Measurements from ENCODE around the gene CLN3. TPM values are rescaled to one million over a fixed set of nuclear protein-coding genes. Genes with fewer than 3 reads are reported as not detected.

Gene CLN3
- total RNA-seq, 4 donors from 2014 or later, result 13.8 to 23.7 (median 18.3) TPM

- H3K27ac ChIP-seq, result no peak overlapping the region
Measured at GRCh38 chr16:28524681-28525171, 32.9 kb upstream of the CLN3 start.

GRCh38 chr16:28522792-28523191 is 30.9 kb upstream of the CLN3 start:
- TF ChIP-seq POLR2A (IDR thresholded peaks at IDR 0.05) (no peak), CTCF (IDR thresholded peaks at IDR 0.05) (no peak)
- DNase-seq, result no peak
- intact Hi-C loops (cut with DNase I; ENCODE audit: low total_unique reads), result no loop called here
- H3K27me3 ChIP-seq, result no peaks in the 10 kb centered on the region
- no peaks in the 10 kb centered on the region for H3K4me1 ChIP-seq
- H3K9me3 ChIP-seq, result no peaks in the 10 kb centered on the region
- H3K4me3 ChIP-seq, result no peak overlapping the region
- no peaks in the 10 kb centered on the region for H3K36me3 ChIP-seq
- no peak overlapping the region for H3K27ac ChIP-seq

More at GRCh38 chr16:28524681-28525171, 32.9 kb upstream of the CLN3 start:
- no peak for DNase-seq
- Histone ChIP-seq H3K36me3 (no peaks in the 10 kb centered on the region), H3K27me3 (no peaks in the 10 kb centered on the region), H3K4me1 (no peaks in the 10 kb centered on the region), H3K4me3 (no peak overlapping the region), H3K9me3 (no peaks in the 10 kb centered on the region)
- intact Hi-C loops (cut with DNase I; ENCODE audit: low total_unique reads), result no loop called here
- no peak for TF ChIP-seq POLR2A (IDR thresholded peaks at IDR 0.05)
- TF ChIP-seq CTCF (IDR thresholded peaks at IDR 0.05), result no peak

GRCh38 chr16:28521436-28521835 is 29.6 kb upstream of the CLN3 start:
- TF ChIP-seq POLR2A (IDR thresholded peaks at IDR 0.05) (no peak), CTCF (IDR thresholded peaks at IDR 0.05) (no peak)
- H3K4me3 ChIP-seq, result no peak overlapping the region
- intact Hi-C loops (cut with DNase I; ENCODE audit: low total_unique reads), result no loop called here
- no peaks in the 10 kb centered on the region for H3K4me1 ChIP-seq
- no peak for DNase-seq
- H3K36me3 ChIP-seq, result no peaks in the 10 kb centered on the region
- no peaks in the 10 kb centered on the region for H3K9me3 ChIP-seq
- no peaks in the 10 kb centered on the region for H3K27me3 ChIP-seq
- no peak overlapping the region for H3K27ac ChIP-seq

GRCh38 chr16:28520672-28521071 is 28.8 kb upstream of the CLN3 start:
- Histone ChIP-seq H3K4me3 (no peak overlapping the region), H3K36me3 (no peaks in the 10 kb centered on the region), H3K9me3 (no peaks in the 10 kb centered on the region), H3K4me1 (no peaks in the 10 kb centered on the region), H3K27ac (no peak overlapping the region), H3K27me3 (no peaks in the 10 kb centered on the region)
- TF ChIP-seq POLR2A (IDR thresholded peaks at IDR 0.05) (no peak), CTCF (IDR thresholded peaks at IDR 0.05) (no peak)
- no peak for DNase-seq
- intact Hi-C loops (cut with DNase I; ENCODE audit: low total_unique reads), result no loop called here

- TF ChIP-seq POLR2A (IDR thresholded peaks at IDR 0.05) (no peak), CTCF (IDR thresholded peaks at IDR 0.05) (no peak)
- no peaks in the 10 kb centered on the region for H3K27me3 ChIP-seq
- no peaks in the 10 kb centered on the region for H3K4me1 ChIP-seq
- no peak overlapping the region for H3K4me3 ChIP-seq
- no peaks in the 10 kb centered on the region for H3K36me3 ChIP-seq
- H3K9me3 ChIP-seq, result no peaks in the 10 kb centered on the region
- H3K27ac ChIP-seq, result no peak overlapping the region
- DNase-seq, result no peak
- intact Hi-C loops (cut with DNase I; ENCODE audit: low total_unique reads), result no loop called here
Measured at GRCh38 chr16:28514246-28514645, 22.4 kb upstream of the CLN3 start.
